Measurements from ENCODE around the gene AFTPH. TPM values are rescaled to one million over a fixed set of nuclear protein-coding genes. Genes with fewer than 3 reads are reported as not detected.

The AFTPH gene
- total RNA-seq, 4 donors from 2014 or later: 30.3 to 52.8 (median 43.8) TPM

GRCh38 chr2:64485331-64485730 lies 38.8 kb upstream of the AFTPH start:
- H3K4me1 ChIP-seq: peaks cover 5 to 54% (median 17%) of the 10 kb centered on the region in 3 donors
- H3K27ac ChIP-seq: peak overlapping the region in 3 of 4 donors; percentile 62 to 78 (median 73)
- intact Hi-C loops (cut with DNase I): loop anchor here (5.0 to 10.0 kb wide), 2 partner anchors 153 to 441 kb away; no protein-coding TSS in a partner anchor
- no peaks in the 10 kb centered on the region for H3K27me3 ChIP-seq
- no peak for DNase-seq
- 43 to 58% methylated on average over 4 of the region's 4 CpGs for WGBS, 2 donors
- no peaks in the 10 kb centered on the region for H3K36me3 ChIP-seq
- H3K4me3 ChIP-seq: no peak overlapping the region
- H3K9me3 ChIP-seq: no peaks in the 10 kb centered on the region
- no peak for TF ChIP-seq POLR2A (IDR thresholded peaks at IDR 0.05)
- TF ChIP-seq CTCF (IDR thresholded peaks at IDR 0.05): no peak

GRCh38 chr2:64485961-64486360 lies 38.2 kb upstream of the AFTPH start:
- Histone ChIP-seq H3K36me3 (no peaks in the 10 kb centered on the region), H3K4me3 (no peak overlapping the region), H3K27me3 (no peaks in the 10 kb centered on the region), H3K4me1 (peaks cover 5 to 54% (median 17%) of the 10 kb centered on the region in 3 donors), H3K27ac (peak overlapping the region in 2 of 4 donors; percentile 73 to 78), H3K9me3 (no peaks in the 10 kb centered on the region)
- DNase-seq: no peak
- TF ChIP-seq CTCF (IDR thresholded peaks at IDR 0.05): no peak
- no peak for TF ChIP-seq POLR2A (IDR thresholded peaks at IDR 0.05)
- intact Hi-C loops (cut with DNase I): loop anchor here (5.0 to 10.0 kb wide), 2 partner anchors 154 to 441 kb away; no protein-coding TSS in a partner anchor
- 25 to 34% methylated on average over 6 of the region's 8 CpGs for WGBS, 2 donors

- peaks cover 5 to 51% (median 17%) of the 10 kb centered on the region in 3 donors for H3K4me1 ChIP-seq
- intact Hi-C loops (cut with DNase I): loop anchor here (5.0 to 10.0 kb wide), 2 partner anchors 155 to 443 kb away; no protein-coding TSS in a partner anchor
- no peaks in the 10 kb centered on the region for H3K36me3 ChIP-seq
- DNase-seq: no peak
- no peak overlapping the region for H3K27ac ChIP-seq
- no peak for TF ChIP-seq POLR2A (IDR thresholded peaks at IDR 0.05)
- TF ChIP-seq CTCF (IDR thresholded peaks at IDR 0.05): no peak
- H3K4me3 ChIP-seq: no peak overlapping the region
- no peaks in the 10 kb centered on the region for H3K9me3 ChIP-seq
- WGBS, 2 donors: 53 to 59% methylated on average over 9 to 10 of the region's 10 CpGs
- no peaks in the 10 kb centered on the region for H3K27me3 ChIP-seq
These were observed 36.7 kb upstream of the AFTPH start for GRCh38 chr2:64487256-64488049.

- 12 to 38% methylated on average over 11 to 15 of the region's 20 CpGs for WGBS, 2 donors
- Histone ChIP-seq H3K27ac (no peak overlapping the region), H3K36me3 (no peaks in the 10 kb centered on the region), H3K9me3 (no peaks in the 10 kb centered on the region), H3K4me1 (peaks cover 5 to 42% (median 17%) of the 10 kb centered on the region in 3 donors), H3K27me3 (no peaks in the 10 kb centered on the region), H3K4me3 (no peak overlapping the region)
- no peak for TF ChIP-seq POLR2A (IDR thresholded peaks at IDR 0.05)
- TF ChIP-seq CTCF (IDR thresholded peaks at IDR 0.05): peak; percentile 88 to 98 (median 96)
- DNase-seq: no peak
- intact Hi-C loops (cut with DNase I): loop anchor here (5.0 to 10.0 kb wide), 2 partner anchors 156 to 444 kb away; no protein-coding TSS in a partner anchor
These were observed 35.8 kb upstream of the AFTPH start for GRCh38 chr2:64488050-64488974.

Measured in esophagus squamous epithelium (tissue), 5 donors.